Activated CD4-positive, alpha-beta T cell treated with anti-CD3 and anti-CD28 coated beads, Interleukin-2, amount 10 ng/mL, durations not matched to agents 24 days and 14 days (primary cell): Measurements from ENCODE around the gene SLC13A3. TPM values are rescaled to one million over a fixed set of nuclear protein-coding genes. Genes with fewer than 3 reads are reported as not detected.

ENCODE experiments used
- DNase-seq: peaks from one replicate; pipeline ENCODE4 v3.0.0; 2022
- H3K27ac Mint-ChIP-seq: one replicate; pipeline ENCODE4 v1.8.0; 2022; ENCODE audit warnings: mild to moderate bottlenecking, mixed read lengths
- H3K27me3 Mint-ChIP-seq: one replicate; pipeline ENCODE4 v1.8.0; 2022; ENCODE audit warnings: mixed read lengths
- H3K36me3 Mint-ChIP-seq: one replicate; pipeline ENCODE4 v1.8.0; 2022; ENCODE audit warnings: low read depth, mild to moderate bottlenecking, mixed read lengths
- H3K4me1 Mint-ChIP-seq: one replicate; pipeline ENCODE4 v1.8.0; 2021; ENCODE audit warnings: mixed read lengths
- H3K4me3 Mint-ChIP-seq: one replicate; pipeline ENCODE4 v1.8.0; 2022; ENCODE audit warnings: mild to moderate bottlenecking, moderate library complexity, mixed read lengths
- H3K9me3 Mint-ChIP-seq: one replicate; pipeline ENCODE4 v1.8.0; 2021; ENCODE audit warnings: mixed read lengths
- intact Hi-C: fragments of 100-400 bp; cut with micrococcal nuclease; formaldehyde crosslinking; loops from one replicate; pipeline ENCODE4 v1.15.1; 2023
- total RNA-seq: library from RNA; stranded (reverse); gene quantifications from 2 replicates; pipeline ENCODE4 v1.2.3, GENCODE V29; 2022

The SLC13A3 gene
- total RNA-seq, 1 donor from 2014 or later, result not detected

DNA sequence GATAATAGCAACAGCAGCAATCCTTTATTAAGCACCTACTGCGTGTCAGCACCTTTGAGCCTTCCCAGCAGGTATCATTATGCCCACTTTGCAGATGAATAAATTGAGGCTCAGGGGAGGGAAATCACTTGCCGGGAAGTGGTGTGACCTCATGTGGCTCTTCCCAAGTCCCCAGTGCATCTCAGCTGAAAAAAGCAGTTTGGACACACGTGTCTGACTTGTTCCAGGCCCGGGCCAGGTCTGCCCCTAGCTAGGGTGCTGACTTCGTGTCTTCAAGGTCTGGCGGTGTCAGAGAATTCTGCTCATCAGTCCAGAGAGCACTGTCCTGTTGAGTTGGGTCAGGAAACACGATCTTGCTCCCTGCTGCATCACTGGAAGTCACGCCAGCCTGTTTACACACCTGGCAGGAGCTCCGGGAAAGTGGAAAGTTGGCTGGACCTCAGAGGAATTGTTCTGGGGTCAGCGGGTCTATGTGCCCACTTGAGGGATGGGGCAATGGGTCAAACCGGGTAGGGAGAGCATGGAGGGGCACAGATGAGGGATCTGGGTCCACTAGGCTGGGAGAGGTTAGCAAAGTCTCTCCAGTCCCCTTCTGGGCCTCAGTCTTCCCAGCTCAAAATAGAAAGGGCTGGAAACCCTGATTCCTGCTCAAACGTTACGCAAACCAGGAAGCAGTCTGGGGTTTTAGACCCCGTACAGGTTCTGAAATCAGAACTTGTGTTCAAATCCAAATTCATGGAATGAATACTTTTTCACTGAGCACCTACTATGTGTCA lies 10.5 kb downstream of the SLC13A3 start:
- Mint-ChIP-seq H3K27me3 (peaks cover 12% of the 10 kb centered on the region), H3K4me3 (no peak overlapping the region), H3K4me1 (no peaks in the 10 kb centered on the region), H3K36me3 (no peaks in the 10 kb centered on the region), H3K27ac (no peak overlapping the region), H3K9me3 (no peaks in the 10 kb centered on the region)
- intact Hi-C loops, result no loop called here
- DNase-seq, result no peak

- intact Hi-C loops, result no loop called here
- H3K36me3 Mint-ChIP-seq, result no peaks in the 10 kb centered on the region
- no peak overlapping the region for H3K4me3 Mint-ChIP-seq
Measured at GRCh38 chr20:46640044-46640443, 11.2 kb downstream of the SLC13A3 start.

DNA sequence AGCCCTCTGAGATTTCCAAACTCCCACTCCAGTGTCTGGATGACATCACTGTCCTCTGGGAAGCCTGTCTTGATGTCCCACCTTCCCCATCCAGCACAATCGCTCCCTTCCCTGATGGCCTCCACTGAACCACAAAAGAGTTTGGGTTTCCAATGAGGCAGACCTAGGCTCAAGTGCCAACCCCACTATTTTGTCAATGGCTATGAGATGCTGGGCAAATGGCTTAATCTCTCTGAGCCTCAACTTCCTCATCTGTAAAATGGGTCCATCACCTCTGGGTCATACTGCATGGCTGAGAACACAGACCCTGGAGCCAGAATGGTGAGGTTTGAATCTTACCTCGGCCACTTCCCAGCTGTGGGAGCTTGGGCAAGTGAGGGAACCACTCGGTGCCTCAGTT lies 11.7 kb downstream of the SLC13A3 start:
- H3K27ac Mint-ChIP-seq, result no peak overlapping the region
- DNase-seq, result no peak
- no peak overlapping the region for H3K4me3 Mint-ChIP-seq
- intact Hi-C loops, result no loop called here
- no peaks in the 10 kb centered on the region for H3K36me3 Mint-ChIP-seq
- peaks cover 5% of the 10 kb centered on the region for H3K27me3 Mint-ChIP-seq
- H3K9me3 Mint-ChIP-seq, result no peaks in the 10 kb centered on the region
- no peaks in the 10 kb centered on the region for H3K4me1 Mint-ChIP-seq

More at GRCh38 chr20:46640044-46640443, 11.2 kb downstream of the SLC13A3 start:
- Mint-ChIP-seq H3K27ac (no peak overlapping the region), H3K27me3 (peaks cover 8% of the 10 kb centered on the region), H3K9me3 (no peaks in the 10 kb centered on the region), H3K4me1 (no peaks in the 10 kb centered on the region)
- no peak for DNase-seq

- intact Hi-C loops, result no loop called here
- Mint-ChIP-seq H3K36me3 (no peaks in the 10 kb centered on the region), H3K9me3 (no peaks in the 10 kb centered on the region)
Measured at GRCh38 chr20:46638898-46639274, 12.4 kb downstream of the SLC13A3 start.

GRCh38 chr20:46638134-46638897 lies 12.9 kb downstream of the SLC13A3 start:
- H3K9me3 Mint-ChIP-seq, result no peaks in the 10 kb centered on the region
- intact Hi-C loops, result no loop called here
- no peak for DNase-seq
- H3K27ac Mint-ChIP-seq, result no peak overlapping the region
- peaks cover 4% of the 10 kb centered on the region for H3K27me3 Mint-ChIP-seq
- no peak overlapping the region for H3K4me3 Mint-ChIP-seq
- no peaks in the 10 kb centered on the region for H3K4me1 Mint-ChIP-seq
- H3K36me3 Mint-ChIP-seq, result no peaks in the 10 kb centered on the region

More at GRCh38 chr20:46638898-46639274, 12.4 kb downstream of the SLC13A3 start:
- H3K27ac Mint-ChIP-seq, result no peak overlapping the region
- DNase-seq, result no peak
- no peak overlapping the region for H3K4me3 Mint-ChIP-seq
- H3K4me1 Mint-ChIP-seq, result no peaks in the 10 kb centered on the region
- H3K27me3 Mint-ChIP-seq, result peaks cover 4% of the 10 kb centered on the region

DNA sequence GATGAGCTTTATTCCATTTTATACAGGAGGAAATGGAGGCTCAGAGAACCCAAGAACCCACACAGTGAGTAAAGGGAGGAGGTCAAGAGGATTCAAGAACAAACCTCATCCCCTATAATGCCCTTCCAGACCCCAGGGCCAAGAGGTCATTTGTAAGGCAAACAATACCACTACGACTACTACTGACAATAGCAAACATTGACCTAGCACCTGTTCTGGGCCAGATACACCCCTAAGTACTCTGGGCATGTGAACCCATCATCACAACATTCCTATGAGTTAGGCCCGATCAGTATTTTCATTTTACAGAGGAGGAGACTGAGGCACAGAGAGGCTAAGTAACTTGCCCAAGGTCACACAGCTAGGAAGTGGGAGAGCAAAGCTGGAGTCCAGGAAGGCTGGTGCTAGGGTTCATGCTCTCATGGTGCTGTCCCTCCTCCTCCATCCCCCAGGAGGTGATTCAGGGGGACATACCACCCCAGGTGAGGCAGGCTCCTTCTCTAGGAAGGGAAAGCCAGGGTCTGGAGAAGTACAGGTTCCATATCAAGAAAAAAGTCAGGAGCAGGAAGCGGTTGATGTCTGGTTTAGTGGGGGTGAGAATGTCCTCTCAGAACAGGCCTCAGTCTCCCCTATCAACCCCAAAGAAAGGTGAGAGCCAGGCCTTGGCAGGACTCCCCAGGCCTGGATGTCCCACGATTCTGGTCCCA lies 13.7 kb downstream of the SLC13A3 start:
- Mint-ChIP-seq H3K4me1 (no peaks in the 10 kb centered on the region), H3K27ac (no peak overlapping the region), H3K27me3 (peaks cover 4% of the 10 kb centered on the region), H3K9me3 (no peaks in the 10 kb centered on the region), H3K36me3 (no peaks in the 10 kb centered on the region), H3K4me3 (no peak overlapping the region)
- intact Hi-C loops, result no loop called here
- DNase-seq, result no peak

- no peaks in the 10 kb centered on the region for H3K4me1 Mint-ChIP-seq
- H3K9me3 Mint-ChIP-seq, result no peaks in the 10 kb centered on the region
- no peak overlapping the region for H3K27ac Mint-ChIP-seq
- H3K4me3 Mint-ChIP-seq, result no peak overlapping the region
- no peak for DNase-seq
- intact Hi-C loops, result no loop called here
- no peaks in the 10 kb centered on the region for H3K36me3 Mint-ChIP-seq
- H3K27me3 Mint-ChIP-seq, result peaks cover 4% of the 10 kb centered on the region
Measured at GRCh38 chr20:46637020-46637419, 14.2 kb downstream of the SLC13A3 start.

- H3K27ac Mint-ChIP-seq, result no peak overlapping the region
- intact Hi-C loops, result no loop called here
- H3K27me3 Mint-ChIP-seq, result peaks cover 4% of the 10 kb centered on the region
Measured at GRCh38 chr20:46636514-46636913, 14.7 kb downstream of the SLC13A3 start.

GRCh38 chr20:46635514-46636136 lies 15.6 kb downstream of the SLC13A3 start:
- no peak overlapping the region for H3K27ac Mint-ChIP-seq
- peaks cover 4% of the 10 kb centered on the region for H3K27me3 Mint-ChIP-seq
- no peaks in the 10 kb centered on the region for H3K9me3 Mint-ChIP-seq
- no peaks in the 10 kb centered on the region for H3K36me3 Mint-ChIP-seq
- DNase-seq, result no peak
- intact Hi-C loops, result no loop called here
- H3K4me3 Mint-ChIP-seq, result no peak overlapping the region
- peaks cover 6% of the 10 kb centered on the region for H3K4me1 Mint-ChIP-seq

More at GRCh38 chr20:46636514-46636913, 14.7 kb downstream of the SLC13A3 start:
- Mint-ChIP-seq H3K9me3 (no peaks in the 10 kb centered on the region), H3K4me1 (no peaks in the 10 kb centered on the region), H3K36me3 (no peaks in the 10 kb centered on the region), H3K4me3 (no peak overlapping the region)
- DNase-seq, result no peak

DNA sequence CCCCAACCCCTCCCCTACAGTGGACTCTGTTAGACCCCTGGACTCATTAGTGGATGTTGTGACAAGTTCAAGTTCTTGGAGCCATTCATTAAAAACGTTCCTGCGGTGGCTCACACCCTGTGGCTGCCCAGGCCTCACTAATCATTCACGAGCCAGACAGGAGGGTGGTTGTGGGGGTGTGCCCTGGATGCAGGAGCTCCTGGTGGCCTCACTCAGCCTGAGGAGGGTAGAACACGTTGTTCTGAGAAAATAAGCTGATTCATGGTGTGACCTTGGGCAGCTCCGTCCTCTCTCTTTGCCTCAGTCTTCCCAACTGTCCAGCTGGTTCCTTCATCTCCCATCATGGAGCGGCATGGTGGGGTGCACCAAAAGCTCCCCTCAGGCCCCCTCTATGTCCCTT lies 16.7 kb downstream of the SLC13A3 start:
- peaks cover 6% of the 10 kb centered on the region for H3K4me1 Mint-ChIP-seq
- H3K27me3 Mint-ChIP-seq, result peaks cover 11% of the 10 kb centered on the region
- DNase-seq, result no peak
- intact Hi-C loops, result no loop called here
- no peaks in the 10 kb centered on the region for H3K36me3 Mint-ChIP-seq
- H3K9me3 Mint-ChIP-seq, result peaks cover 4% of the 10 kb centered on the region
- no peak overlapping the region for H3K4me3 Mint-ChIP-seq
- no peak overlapping the region for H3K27ac Mint-ChIP-seq

DNA sequence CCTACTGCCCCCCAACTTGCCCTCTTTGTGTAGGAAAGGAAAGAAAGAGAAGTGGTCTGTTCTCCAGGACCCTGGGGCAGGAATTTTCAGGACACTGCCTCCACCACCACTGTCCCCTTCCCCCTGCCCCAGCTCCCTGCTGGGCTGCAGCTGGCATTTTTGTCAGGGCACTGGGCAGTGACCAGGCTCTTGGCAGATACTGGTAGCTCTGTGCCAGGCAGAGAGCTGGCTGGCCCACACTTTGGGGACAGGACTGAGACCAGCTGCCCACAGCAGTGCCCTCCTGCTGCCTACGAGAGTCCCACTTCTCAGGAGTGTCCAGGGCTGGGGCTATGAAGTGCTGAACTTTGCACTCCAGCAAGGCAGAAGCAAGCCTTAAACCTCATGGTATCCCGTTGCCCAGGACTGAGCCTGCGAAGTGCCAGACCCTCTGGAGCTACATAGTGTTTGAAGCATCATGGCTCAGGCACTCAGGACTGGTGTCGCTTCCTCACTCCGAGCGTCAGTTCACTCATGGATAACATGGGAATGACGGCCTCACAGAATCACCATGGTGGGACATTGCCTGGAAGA lies 19.3 kb downstream of the SLC13A3 start:
- no peak for DNase-seq
- peaks cover 6% of the 10 kb centered on the region for H3K4me1 Mint-ChIP-seq
- H3K27ac Mint-ChIP-seq, result no peak overlapping the region
- intact Hi-C loops, result no loop called here
- H3K36me3 Mint-ChIP-seq, result no peaks in the 10 kb centered on the region
- no peak overlapping the region for H3K4me3 Mint-ChIP-seq
- H3K27me3 Mint-ChIP-seq, result peaks cover 16% of the 10 kb centered on the region
- H3K9me3 Mint-ChIP-seq, result peaks cover 7% of the 10 kb centered on the region

GRCh38 chr20:46631212-46631869 lies 19.9 kb downstream of the SLC13A3 start:
- Mint-ChIP-seq H3K36me3 (no peaks in the 10 kb centered on the region), H3K27ac (no peak overlapping the region), H3K27me3 (peaks cover 19% of the 10 kb centered on the region), H3K9me3 (peaks cover 7% of the 10 kb centered on the region), H3K4me1 (peaks cover 6% of the 10 kb centered on the region), H3K4me3 (no peak overlapping the region)
- intact Hi-C loops, result no loop called here
- DNase-seq, result no peak

- intact Hi-C loops, result no loop called here
- peaks cover 6% of the 10 kb centered on the region for H3K4me1 Mint-ChIP-seq
- no peak overlapping the region for H3K4me3 Mint-ChIP-seq
- H3K27me3 Mint-ChIP-seq, result peaks cover 26% of the 10 kb centered on the region
- no peak for DNase-seq
- H3K36me3 Mint-ChIP-seq, result no peaks in the 10 kb centered on the region
- no peak overlapping the region for H3K27ac Mint-ChIP-seq
- H3K9me3 Mint-ChIP-seq, result peaks cover 7% of the 10 kb centered on the region
Measured at GRCh38 chr20:46630306-46630705, 21.0 kb downstream of the SLC13A3 start.
